ENCODE measurements around the gene AHCYL1.

The AHCYL1 gene

DNA sequence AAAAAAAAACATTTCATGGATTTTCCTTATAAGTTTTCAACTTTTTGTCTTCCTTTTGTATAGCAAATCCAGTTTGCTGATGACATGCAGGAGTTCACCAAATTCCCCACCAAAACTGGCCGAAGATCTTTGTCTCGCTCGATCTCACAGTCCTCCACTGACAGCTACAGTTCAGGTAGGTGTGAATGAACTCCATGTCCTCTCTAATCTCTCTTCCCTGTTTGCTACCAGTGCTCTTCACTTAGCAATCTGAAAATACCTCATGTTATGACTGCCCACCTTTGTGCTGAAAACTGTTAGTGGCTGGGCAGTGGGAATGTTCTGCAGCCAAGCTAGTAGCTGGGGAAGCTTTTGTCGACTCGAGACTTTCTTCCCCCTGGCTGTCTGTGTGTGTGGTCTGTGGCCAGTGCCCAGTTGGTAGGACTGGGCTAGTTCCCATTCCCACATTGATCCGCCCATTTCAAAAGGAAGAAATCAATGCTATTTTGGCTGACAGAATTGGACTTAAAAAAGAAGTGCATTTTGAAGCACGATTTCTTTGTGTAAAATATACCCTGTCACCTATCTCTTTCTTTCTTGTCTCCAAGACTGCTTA, 24.5 kb downstream of the AHCYL1 start:
- in situ Hi-C loops (cut with MboI; ENCODE audit: low pct_unique_long_range_greater_than_20kb, low sequenced_read_pairs, unreplicated experiment), result no loop called here
- DNase-seq (ENCODE audit: low spot score), result no peak
- TF ChIP-seq, protein P1, sequence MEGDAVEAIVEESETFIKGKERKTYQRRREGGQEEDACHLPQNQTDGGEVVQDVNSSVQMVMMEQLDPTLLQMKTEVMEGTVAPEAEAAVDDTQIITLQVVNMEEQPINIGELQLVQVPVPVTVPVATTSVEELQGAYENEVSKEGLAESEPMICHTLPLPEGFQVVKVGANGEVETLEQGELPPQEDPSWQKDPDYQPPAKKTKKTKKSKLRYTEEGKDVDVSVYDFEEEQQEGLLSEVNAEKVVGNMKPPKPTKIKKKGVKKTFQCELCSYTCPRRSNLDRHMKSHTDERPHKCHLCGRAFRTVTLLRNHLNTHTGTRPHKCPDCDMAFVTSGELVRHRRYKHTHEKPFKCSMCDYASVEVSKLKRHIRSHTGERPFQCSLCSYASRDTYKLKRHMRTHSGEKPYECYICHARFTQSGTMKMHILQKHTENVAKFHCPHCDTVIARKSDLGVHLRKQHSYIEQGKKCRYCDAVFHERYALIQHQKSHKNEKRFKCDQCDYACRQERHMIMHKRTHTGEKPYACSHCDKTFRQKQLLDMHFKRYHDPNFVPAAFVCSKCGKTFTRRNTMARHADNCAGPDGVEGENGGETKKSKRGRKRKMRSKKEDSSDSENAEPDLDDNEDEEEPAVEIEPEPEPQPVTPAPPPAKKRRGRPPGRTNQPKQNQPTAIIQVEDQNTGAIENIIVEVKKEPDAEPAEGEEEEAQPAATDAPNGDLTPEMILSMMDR (IDR thresholded peaks at IDR 0.05; ENCODE audit: extremely low read depth, insufficient read depth, missing control alignments), result no peak

DNA sequence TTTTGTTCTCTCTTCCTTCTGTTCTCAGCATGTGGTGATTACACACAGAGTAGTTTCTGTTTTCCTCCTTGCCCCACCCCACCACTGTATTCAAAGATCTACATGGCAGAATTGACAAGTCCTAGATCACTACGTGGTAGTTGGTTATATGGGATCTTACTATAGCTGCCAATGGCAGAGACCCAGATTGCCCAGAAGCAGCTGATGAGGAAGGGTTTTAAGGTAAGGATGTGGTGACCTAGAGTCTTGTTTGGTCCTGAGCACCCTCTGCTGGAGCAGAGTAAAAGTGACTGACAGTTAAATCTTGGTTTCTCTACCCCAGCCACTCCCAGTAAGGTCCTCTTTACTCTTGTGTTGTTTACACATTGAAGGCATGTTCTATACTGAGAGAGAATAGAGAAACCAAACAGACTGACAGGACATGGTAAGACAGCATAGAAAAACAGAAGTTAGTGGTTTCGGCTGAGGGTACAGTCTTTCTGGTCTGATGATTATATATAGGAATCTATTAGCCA, 27.0 kb downstream of the AHCYL1 start:
- in situ Hi-C loops (cut with MboI; ENCODE audit: low pct_unique_long_range_greater_than_20kb, low sequenced_read_pairs, unreplicated experiment), result no loop called here

DNA sequence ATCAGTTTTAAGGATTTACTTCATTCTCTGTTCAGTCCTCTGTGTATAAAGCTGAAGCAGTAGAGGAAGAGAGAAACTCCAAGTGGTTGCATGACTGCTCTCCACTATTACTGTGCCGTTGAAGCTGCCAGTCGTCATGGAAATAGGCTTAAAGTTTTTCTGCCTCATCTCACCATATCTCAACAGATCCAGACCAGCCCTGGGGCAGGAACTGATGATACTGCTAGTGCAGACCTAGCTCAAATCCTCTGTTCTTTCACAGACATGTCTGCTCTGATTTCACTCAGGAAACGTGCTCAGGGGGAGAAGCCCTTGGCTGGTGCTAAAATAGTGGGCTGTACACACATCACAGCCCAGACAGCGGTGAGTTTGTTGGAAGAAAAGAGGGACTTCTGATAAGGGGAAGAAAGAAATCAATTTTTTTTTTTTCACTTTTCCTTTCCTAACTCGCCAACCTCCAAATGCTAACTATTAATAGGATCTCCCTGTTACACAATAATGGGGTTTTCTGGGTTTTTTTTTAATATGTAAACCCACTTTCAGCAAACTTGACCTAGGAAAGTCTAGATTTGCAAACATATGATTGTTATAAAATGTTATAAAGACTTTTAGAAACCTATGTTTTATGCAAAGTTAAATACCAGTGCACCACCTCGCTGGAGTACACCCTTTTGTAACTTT, 27.7 kb downstream of the AHCYL1 start:
- in situ Hi-C loops (cut with MboI; ENCODE audit: low pct_unique_long_range_greater_than_20kb, low sequenced_read_pairs, unreplicated experiment), result no loop called here
- DNase-seq (ENCODE audit: low spot score), result peak; percentile 38
- TF ChIP-seq, protein P1 (IDR thresholded peaks at IDR 0.05; ENCODE audit: extremely low read depth, insufficient read depth, missing control alignments), result no peak

More for the DNA sequence above, 27.0 kb downstream of the AHCYL1 start:
- peak; percentile 77 for DNase-seq (ENCODE audit: low spot score)
- TF ChIP-seq, protein P1 (IDR thresholded peaks at IDR 0.05; ENCODE audit: extremely low read depth, insufficient read depth, missing control alignments), result peak; percentile 62

- in situ Hi-C loops (cut with MboI; ENCODE audit: low pct_unique_long_range_greater_than_20kb, low sequenced_read_pairs, unreplicated experiment), result no loop called here
- TF ChIP-seq, protein P1 (IDR thresholded peaks at IDR 0.05; ENCODE audit: extremely low read depth, insufficient read depth, missing control alignments), result no peak
Observed at GRCh38 chr1:110017792-110018191, 33.2 kb downstream of the AHCYL1 start.

GRCh38 chr1:110018396-110018795, 33.8 kb downstream of the AHCYL1 start:
- DNase-seq (ENCODE audit: low spot score), result no peak
- in situ Hi-C loops (cut with MboI; ENCODE audit: low pct_unique_long_range_greater_than_20kb, low sequenced_read_pairs, unreplicated experiment), result no loop called here

More at GRCh38 chr1:110017792-110018191, 33.2 kb downstream of the AHCYL1 start:
- DNase-seq (ENCODE audit: low spot score), result no peak

DNA sequence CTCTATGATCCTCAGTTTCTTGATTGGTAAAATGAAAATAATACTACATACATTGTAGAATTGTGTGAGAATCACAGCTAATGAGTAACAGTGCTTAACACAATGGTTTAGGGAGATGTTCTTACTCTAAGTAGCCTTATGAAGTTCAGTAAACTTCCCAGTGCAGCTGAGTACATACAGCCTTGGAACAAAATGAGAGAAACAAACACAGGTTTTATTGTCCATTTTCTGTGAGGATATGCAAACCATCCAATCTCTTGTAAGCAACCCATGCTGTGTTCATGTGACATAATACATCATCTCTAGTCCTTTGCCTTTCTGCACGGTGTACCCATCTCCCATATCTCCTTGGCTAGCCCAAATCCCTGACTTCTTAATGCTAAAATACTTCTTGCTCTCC, 35.2 kb downstream of the AHCYL1 start:
- in situ Hi-C loops (cut with MboI; ENCODE audit: low pct_unique_long_range_greater_than_20kb, low sequenced_read_pairs, unreplicated experiment), result no loop called here
- DNase-seq (ENCODE audit: low spot score), result no peak
- TF ChIP-seq, protein P1 (IDR thresholded peaks at IDR 0.05; ENCODE audit: extremely low read depth, insufficient read depth, missing control alignments), result no peak

More at GRCh38 chr1:110018396-110018795, 33.8 kb downstream of the AHCYL1 start:
- TF ChIP-seq, protein P1 (IDR thresholded peaks at IDR 0.05; ENCODE audit: extremely low read depth, insufficient read depth, missing control alignments), result no peak

Data from GM13977 (cell line).